GM12878 (cell line): ENCODE data around the gene MTRF1L. TPM values are rescaled to one million over a fixed set of nuclear protein-coding genes. Genes with fewer than 3 reads are reported as not detected.
A peak's percentile ranks its signal among the peaks of the same experiment; 100 is the strongest.

ENCODE experiments used
- BRCA1 ChIP-seq: IDR thresholded peaks from 2 replicates; pipeline ENCODE4 v1.6.1; 2011; ENCODE audit warnings: low read depth, low read length, improper control_type of control experiment
- CBX5 ChIP-seq: sonication (generic); IDR thresholded peaks from 2 replicates; pipeline ENCODE4 v1.6.1; 2016; ENCODE audit warnings: low read depth, moderate library complexity, mild to moderate bottlenecking, inconsistent platforms
- CREM ChIP-seq: IDR thresholded peaks from 2 replicates; pipeline ENCODE4 v1.6.1; 2014; ENCODE audit warnings: antibody characterized with exemption, low read depth
- KLF5 ChIP-seq: fragments of 450-650 bp; IDR thresholded peaks from 2 replicates; pipeline ENCODE4 v1.6.1; 2014; ENCODE audit warnings: mild to moderate bottlenecking; ENCODE audit not compliant: partially characterized antibody
- MEF2B ChIP-seq: fragments of 450-650 bp; IDR thresholded peaks from 2 replicates; pipeline ENCODE4 v1.6.1; 2018; ENCODE audit warnings: mild to moderate bottlenecking, moderate library complexity; ENCODE audit not compliant: partially characterized antibody, poor library complexity, severe bottlenecking
- NR2C1 ChIP-seq: fragments of 450-650 bp; IDR thresholded peaks from 2 replicates; pipeline ENCODE4 v1.6.1; 2017; ENCODE audit warnings: antibody characterized with exemption, mild to moderate bottlenecking, moderate library complexity
- POLR2AphosphoS2 ChIP-seq: IDR thresholded peaks from 2 replicates; pipeline ENCODE4 v1.6.1; 2011; ENCODE audit warnings: low read depth, mild to moderate bottlenecking, low read length, improper control_type of control experiment, moderate library complexity
- RELA ChIP-seq: fragments of 450-650 bp; IDR thresholded peaks from 2 replicates; pipeline ENCODE4 v1.8.0; 2014; ENCODE audit warnings: borderline replicate concordance; ENCODE audit not compliant: partially characterized antibody
- SUPT20H ChIP-seq: IDR thresholded peaks from 2 replicates; pipeline ENCODE4 v1.6.1; 2011; ENCODE audit warnings: low read depth, mild to moderate bottlenecking, low read length, moderate library complexity, borderline replicate concordance; ENCODE audit not compliant: control insufficient read depth
- TCF7 ChIP-seq: IDR thresholded peaks from 2 replicates; pipeline ENCODE4 v1.6.1; 2014; ENCODE audit warnings: antibody characterized with exemption, borderline replicate concordance
- polyA plus RNA-seq, 11 experiments: library from polyadenylated mRNA; depleted of rRNA in 4 of 11; unstranded in 6 of 11; stranded (reverse) in 5 of 11; fragments of >200 nt; fragmentation: Nextera tagmentation in 4 of 11; fragmentation: Illumina TruSeq in 1 of 11; extraction: Ambion mirVana in 4 of 11; extraction: Trizol in 1 of 11; gene quantifications; 1 replicate in 1 of 11; 2 replicates in 10 of 11; pipeline versions ENCODE4 v1.2.1 to v1.2.3, GENCODE V29; 2011 to 2016; ENCODE audit warnings: inconsistent platforms in 2 of 11, missing spikeins in 2 of 11, low read depth in 1 of 11
- total RNA-seq, 4 experiments: library from RNA; depleted of rRNA in 3 of 4; stranded (reverse); fragments of >200 nt in 3 of 4; fragmentation: Illumina TruSeq in 1 of 4; extraction: Trizol in 1 of 4; gene quantifications; 2 replicates each; pipeline versions ENCODE4 v1.2.1 to v1.2.3, GENCODE V29; 2013 to 2021
- TF ChIP-seq, protein P1 (sequence below): IDR thresholded peaks from 2 replicates; pipeline ENCODE4 v1.6.1; 2012; ENCODE audit warnings: improper control_type of control experiment, low read depth, low read length; ENCODE audit not compliant: insufficient replicate concordance
- TF ChIP-seq, protein P2 (sequence below): fragments of 450-650 bp; IDR thresholded peaks from 2 replicates; pipeline ENCODE4 v1.6.1; 2017; ENCODE audit warnings: antibody characterized with exemption, mild to moderate bottlenecking, moderate library complexity
- TF ChIP-seq, protein P3 (sequence below): fragments of 450-650 bp; IDR thresholded peaks from 2 replicates; pipeline ENCODE4 v1.6.1; 2017; ENCODE audit warnings: low read depth, mild to moderate bottlenecking, moderate library complexity
- TF ChIP-seq, protein P4 (sequence below): fragments of 450-650 bp; IDR thresholded peaks from 2 replicates; pipeline ENCODE4 v1.6.1; 2017; ENCODE audit warnings: mild to moderate bottlenecking, moderate library complexity

Gene MTRF1L
- total and polyA plus RNA-seq, 10 of the 15 experiments (the other 5 are each of a cell fraction or from before 2014, with no cell fraction given) = 5.1 to 21.6 (median 16.1) TPM

DNA sequence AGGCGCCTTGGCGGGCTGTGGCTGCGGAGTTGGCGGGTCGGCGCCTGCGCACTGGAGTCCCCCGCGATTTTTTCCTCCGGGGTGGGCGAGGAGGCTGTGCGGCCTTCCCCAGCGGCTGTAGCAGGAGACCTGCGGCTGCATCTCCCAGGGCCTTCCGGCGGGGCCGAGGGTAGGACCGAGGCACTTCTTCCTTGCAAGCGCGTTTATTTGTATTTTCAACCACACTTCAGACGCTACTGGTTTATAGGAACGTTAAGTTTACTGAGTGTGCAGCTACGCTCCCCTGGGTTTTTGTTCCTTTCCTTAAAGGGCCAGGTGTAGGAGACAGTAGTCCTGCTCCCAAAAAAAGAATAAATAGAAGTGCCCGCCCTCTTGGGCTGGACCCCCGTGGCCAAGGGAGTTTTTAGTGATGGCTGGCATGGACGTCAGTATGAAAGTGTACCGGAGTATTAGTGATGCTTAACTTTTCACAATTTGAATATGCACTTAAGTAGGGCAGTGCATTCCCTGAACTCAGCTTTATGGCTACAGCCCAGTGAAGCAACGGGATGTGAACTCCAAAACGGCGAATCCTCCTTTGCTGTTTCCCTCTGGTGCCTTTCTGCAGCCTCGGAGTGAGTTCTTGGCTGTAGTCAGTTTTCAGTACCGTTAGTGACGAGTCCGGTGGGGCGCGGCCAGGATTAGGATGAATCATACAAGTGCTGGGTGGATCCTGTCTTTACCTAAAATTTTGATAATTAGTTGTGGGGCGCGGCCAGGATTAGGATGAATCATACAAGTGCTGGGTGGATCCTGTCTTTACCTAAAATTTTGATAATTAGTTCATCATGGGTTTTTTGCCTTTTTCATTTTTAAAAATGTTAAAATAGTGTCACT lies 18.6 kb downstream of the MTRF1L start (continued):
- TF ChIP-seq, protein P1, sequence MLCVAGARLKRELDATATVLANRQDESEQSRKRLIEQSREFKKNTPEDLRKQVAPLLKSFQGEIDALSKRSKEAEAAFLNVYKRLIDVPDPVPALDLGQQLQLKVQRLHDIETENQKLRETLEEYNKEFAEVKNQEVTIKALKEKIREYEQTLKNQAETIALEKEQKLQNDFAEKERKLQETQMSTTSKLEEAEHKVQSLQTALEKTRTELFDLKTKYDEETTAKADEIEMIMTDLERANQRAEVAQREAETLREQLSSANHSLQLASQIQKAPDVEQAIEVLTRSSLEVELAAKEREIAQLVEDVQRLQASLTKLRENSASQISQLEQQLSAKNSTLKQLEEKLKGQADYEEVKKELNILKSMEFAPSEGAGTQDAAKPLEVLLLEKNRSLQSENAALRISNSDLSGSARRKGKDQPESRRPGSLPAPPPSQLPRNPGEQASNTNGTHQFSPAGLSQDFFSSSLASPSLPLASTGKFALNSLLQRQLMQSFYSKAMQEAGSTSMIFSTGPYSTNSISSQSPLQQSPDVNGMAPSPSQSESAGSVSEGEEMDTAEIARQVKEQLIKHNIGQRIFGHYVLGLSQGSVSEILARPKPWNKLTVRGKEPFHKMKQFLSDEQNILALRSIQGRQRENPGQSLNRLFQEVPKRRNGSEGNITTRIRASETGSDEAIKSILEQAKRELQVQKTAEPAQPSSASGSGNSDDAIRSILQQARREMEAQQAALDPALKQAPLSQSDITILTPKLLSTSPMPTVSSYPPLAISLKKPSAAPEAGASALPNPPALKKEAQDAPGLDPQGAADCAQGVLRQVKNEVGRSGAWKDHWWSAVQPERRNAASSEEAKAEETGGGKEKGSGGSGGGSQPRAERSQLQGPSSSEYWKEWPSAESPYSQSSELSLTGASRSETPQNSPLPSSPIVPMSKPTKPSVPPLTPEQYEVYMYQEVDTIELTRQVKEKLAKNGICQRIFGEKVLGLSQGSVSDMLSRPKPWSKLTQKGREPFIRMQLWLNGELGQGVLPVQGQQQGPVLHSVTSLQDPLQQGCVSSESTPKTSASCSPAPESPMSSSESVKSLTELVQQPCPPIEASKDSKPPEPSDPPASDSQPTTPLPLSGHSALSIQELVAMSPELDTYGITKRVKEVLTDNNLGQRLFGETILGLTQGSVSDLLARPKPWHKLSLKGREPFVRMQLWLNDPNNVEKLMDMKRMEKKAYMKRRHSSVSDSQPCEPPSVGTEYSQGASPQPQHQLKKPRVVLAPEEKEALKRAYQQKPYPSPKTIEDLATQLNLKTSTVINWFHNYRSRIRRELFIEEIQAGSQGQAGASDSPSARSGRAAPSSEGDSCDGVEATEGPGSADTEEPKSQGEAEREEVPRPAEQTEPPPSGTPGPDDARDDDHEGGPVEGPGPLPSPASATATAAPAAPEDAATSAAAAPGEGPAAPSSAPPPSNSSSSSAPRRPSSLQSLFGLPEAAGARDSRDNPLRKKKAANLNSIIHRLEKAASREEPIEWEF = no peak
- TF ChIP-seq POLR2AphosphoS2 (no peak), RELA (no peak), CBX5 (0 out of 2 replicates have a peak, but pooled peaks have one; percentile 50), CREM (no peak), KLF5 (no peak), SUPT20H (no peak), NR2C1 (no peak), TCF7 (no peak), BRCA1 (no peak), MEF2B (no peak)
- TF ChIP-seq, protein P2, sequence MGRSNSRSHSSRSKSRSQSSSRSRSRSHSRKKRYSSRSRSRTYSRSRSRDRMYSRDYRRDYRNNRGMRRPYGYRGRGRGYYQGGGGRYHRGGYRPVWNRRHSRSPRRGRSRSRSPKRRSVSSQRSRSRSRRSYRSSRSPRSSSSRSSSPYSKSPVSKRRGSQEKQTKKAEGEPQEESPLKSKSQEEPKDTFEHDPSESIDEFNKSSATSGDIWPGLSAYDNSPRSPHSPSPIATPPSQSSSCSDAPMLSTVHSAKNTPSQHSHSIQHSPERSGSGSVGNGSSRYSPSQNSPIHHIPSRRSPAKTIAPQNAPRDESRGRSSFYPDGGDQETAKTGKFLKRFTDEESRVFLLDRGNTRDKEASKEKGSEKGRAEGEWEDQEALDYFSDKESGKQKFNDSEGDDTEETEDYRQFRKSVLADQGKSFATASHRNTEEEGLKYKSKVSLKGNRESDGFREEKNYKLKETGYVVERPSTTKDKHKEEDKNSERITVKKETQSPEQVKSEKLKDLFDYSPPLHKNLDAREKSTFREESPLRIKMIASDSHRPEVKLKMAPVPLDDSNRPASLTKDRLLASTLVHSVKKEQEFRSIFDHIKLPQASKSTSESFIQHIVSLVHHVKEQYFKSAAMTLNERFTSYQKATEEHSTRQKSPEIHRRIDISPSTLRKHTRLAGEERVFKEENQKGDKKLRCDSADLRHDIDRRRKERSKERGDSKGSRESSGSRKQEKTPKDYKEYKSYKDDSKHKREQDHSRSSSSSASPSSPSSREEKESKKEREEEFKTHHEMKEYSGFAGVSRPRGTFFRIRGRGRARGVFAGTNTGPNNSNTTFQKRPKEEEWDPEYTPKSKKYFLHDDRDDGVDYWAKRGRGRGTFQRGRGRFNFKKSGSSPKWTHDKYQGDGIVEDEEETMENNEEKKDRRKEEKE = no peak
- TF ChIP-seq, protein P3, sequence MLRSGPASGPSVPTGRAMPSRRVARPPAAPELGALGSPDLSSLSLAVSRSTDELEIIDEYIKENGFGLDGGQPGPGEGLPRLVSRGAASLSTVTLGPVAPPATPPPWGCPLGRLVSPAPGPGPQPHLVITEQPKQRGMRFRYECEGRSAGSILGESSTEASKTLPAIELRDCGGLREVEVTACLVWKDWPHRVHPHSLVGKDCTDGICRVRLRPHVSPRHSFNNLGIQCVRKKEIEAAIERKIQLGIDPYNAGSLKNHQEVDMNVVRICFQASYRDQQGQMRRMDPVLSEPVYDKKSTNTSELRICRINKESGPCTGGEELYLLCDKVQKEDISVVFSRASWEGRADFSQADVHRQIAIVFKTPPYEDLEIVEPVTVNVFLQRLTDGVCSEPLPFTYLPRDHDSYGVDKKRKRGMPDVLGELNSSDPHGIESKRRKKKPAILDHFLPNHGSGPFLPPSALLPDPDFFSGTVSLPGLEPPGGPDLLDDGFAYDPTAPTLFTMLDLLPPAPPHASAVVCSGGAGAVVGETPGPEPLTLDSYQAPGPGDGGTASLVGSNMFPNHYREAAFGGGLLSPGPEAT = no peak
- TF ChIP-seq, protein P4, sequence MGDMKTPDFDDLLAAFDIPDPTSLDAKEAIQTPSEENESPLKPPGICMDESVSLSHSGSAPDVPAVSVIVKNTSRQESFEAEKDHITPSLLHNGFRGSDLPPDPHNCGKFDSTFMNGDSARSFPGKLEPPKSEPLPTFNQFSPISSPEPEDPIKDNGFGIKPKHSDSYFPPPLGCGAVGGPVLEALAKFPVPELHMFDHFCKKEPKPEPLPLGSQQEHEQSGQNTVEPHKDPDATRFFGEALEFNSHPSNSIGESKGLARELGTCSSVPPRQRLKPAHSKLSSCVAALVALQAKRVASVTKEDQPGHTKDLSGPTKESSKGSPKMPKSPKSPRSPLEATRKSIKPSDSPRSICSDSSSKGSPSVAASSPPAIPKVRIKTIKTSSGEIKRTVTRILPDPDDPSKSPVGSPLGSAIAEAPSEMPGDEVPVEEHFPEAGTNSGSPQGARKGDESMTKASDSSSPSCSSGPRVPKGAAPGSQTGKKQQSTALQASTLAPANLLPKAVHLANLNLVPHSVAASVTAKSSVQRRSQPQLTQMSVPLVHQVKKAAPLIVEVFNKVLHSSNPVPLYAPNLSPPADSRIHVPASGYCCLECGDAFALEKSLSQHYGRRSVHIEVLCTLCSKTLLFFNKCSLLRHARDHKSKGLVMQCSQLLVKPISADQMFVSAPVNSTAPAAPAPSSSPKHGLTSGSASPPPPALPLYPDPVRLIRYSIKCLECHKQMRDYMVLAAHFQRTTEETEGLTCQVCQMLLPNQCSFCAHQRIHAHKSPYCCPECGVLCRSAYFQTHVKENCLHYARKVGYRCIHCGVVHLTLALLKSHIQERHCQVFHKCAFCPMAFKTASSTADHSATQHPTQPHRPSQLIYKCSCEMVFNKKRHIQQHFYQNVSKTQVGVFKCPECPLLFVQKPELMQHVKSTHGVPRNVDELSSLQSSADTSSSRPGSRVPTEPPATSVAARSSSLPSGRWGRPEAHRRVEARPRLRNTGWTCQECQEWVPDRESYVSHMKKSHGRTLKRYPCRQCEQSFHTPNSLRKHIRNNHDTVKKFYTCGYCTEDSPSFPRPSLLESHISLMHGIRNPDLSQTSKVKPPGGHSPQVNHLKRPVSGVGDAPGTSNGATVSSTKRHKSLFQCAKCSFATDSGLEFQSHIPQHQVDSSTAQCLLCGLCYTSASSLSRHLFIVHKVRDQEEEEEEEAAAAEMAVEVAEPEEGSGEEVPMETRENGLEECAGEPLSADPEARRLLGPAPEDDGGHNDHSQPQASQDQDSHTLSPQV = no peak
